RWPE2 (cell line): ENCODE data around the gene LNPEP.
A peak's percentile ranks its signal among the peaks of the same experiment; 100 is the strongest.

ENCODE experiments used
- ATAC-seq: fragments of 200-7000 bp; cut with Tn5 transposase; 3 replicates; pipeline ENCODE4 v1.9.1; 2021; ENCODE audit warnings: low read depth
- DNase-seq: peaks from one replicate; pipeline ENCODE4 v3.0.0-alpha.2; 2020; ENCODE audit warnings: low spot score
- H3K27ac ChIP-seq: fragments of 450-650 bp; 2 replicates; pipeline ENCODE4 v1.5.1; 2017; ENCODE audit warnings: mild to moderate bottlenecking; ENCODE audit not compliant: poor library complexity, severe bottlenecking
- H3K27me3 ChIP-seq: fragments of 250-450 bp; sonication (Bioruptor Pico); 2 replicates; pipeline ENCODE4 v1.5.1; 2021; ENCODE audit warnings: mild to moderate bottlenecking, moderate library complexity; ENCODE audit not compliant: insufficient read depth, poor library complexity, severe bottlenecking
- H3K36me3 ChIP-seq: fragments of 250-450 bp; sonication (Bioruptor Pico); 2 replicates; pipeline ENCODE4 v1.5.1; 2020; ENCODE audit warnings: low read depth, mild to moderate bottlenecking, moderate library complexity
- H3K4me1 ChIP-seq: fragments of 250-450 bp; sonication (Bioruptor Pico); 2 replicates; pipeline ENCODE4 v1.5.1; 2021; ENCODE audit warnings: mild to moderate bottlenecking, moderate library complexity; ENCODE audit not compliant: insufficient read depth, poor library complexity, severe bottlenecking
- H3K4me3 ChIP-seq: fragments of 250-450 bp; sonication (Bioruptor Pico); 2 replicates; pipeline ENCODE4 v1.5.1; 2021; ENCODE audit warnings: mild to moderate bottlenecking, moderate library complexity; ENCODE audit not compliant: severe bottlenecking
- H3K9me3 ChIP-seq: fragments of 250-450 bp; sonication (Bioruptor Pico); 2 replicates; pipeline ENCODE4 v1.5.1; 2021; ENCODE audit warnings: mild to moderate bottlenecking, moderate library complexity; ENCODE audit not compliant: severe bottlenecking
- TF ChIP-seq, protein P1 (sequence below): fragments of 450-650 bp; IDR thresholded peaks from one replicate; pipeline ENCODE4 v1.5.1; 2017; ENCODE audit warnings: mild to moderate bottlenecking, moderate library complexity; ENCODE audit not compliant: poor library complexity, severe bottlenecking

LNPEP gene

DNA sequence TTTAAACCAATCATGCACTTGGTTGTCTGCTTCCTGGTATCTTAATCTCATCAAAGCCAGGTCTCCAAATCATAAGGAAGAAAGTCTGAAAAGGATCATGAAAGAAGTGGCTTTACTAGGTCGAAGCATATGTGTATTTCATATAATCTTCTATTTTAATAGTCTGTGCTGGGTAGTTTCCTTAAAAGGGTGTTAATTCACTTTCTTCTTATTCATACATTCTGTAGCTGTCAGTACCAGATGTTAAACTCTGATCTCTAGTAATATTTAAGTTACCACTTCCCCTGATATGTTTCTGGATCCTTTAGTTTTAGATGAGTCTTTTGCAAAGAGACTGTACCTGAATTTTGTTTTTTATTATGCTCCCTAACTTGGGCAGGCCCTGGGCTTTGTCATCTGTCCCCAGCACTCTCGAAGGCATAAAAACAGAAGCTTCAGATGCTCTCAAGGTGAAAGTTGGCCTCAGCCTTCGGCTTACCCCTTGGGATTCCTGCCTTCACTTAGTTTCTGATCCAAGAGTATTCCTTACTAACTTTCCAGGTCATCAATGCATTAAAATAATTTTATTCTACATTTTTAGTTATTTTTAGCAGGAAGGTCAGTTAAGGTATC, 15.0 kb upstream of the LNPEP start:
- ATAC-seq (no peak), DNase-seq (no peak)
- Histone ChIP-seq H3K27me3 (no peaks in the 10 kb centered on the region), H3K4me3 (no peak overlapping the region), H3K27ac (no peak overlapping the region), H3K4me1 (peaks cover 11% of the 10 kb centered on the region), H3K36me3 (peaks cover under 1% of the 10 kb centered on the region; the same call in 1 of the 2 replicates), H3K9me3 (no peaks in the 10 kb centered on the region)
- TF ChIP-seq, protein P1, sequence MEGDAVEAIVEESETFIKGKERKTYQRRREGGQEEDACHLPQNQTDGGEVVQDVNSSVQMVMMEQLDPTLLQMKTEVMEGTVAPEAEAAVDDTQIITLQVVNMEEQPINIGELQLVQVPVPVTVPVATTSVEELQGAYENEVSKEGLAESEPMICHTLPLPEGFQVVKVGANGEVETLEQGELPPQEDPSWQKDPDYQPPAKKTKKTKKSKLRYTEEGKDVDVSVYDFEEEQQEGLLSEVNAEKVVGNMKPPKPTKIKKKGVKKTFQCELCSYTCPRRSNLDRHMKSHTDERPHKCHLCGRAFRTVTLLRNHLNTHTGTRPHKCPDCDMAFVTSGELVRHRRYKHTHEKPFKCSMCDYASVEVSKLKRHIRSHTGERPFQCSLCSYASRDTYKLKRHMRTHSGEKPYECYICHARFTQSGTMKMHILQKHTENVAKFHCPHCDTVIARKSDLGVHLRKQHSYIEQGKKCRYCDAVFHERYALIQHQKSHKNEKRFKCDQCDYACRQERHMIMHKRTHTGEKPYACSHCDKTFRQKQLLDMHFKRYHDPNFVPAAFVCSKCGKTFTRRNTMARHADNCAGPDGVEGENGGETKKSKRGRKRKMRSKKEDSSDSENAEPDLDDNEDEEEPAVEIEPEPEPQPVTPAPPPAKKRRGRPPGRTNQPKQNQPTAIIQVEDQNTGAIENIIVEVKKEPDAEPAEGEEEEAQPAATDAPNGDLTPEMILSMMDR, result no peak

DNA sequence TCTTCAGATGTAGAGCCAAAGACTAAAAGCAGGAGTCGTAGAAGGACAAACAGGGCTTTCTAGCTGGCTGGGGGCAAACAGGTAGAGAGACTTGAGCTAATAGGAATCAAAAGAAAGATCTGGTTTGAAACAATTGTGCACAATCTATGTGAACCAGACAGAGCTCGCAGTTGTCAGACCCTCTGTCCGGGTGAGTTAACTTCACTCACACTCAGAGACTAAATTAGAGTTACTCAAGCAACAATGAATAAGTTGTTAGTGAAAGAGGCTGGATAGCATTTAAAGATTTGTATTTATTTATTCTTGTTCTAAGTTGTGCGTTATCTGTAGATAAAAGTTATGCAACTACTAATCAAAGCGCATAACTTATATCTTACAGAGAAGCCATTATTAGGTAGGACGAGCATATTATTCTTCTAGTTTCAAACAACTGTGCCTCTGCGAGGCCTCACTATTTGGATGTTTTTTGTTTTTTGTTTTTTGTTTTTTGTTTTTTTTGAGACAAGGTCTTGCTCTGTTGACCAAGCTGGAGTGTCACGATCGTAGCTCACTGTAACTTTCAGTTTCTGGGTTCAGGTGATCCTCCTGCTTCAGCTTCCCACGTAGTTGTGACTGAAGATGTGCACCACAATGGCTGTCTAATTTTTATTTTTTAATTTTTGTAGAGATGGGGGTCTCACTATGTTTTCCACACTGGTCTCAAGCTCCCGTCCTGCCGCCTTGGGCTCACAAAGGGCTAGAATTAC, 13.2 kb upstream of the LNPEP start:
- H3K4me3 ChIP-seq, result no peak overlapping the region
- no peaks in the 10 kb centered on the region for H3K27me3 ChIP-seq
- peaks cover 11% of the 10 kb centered on the region for H3K4me1 ChIP-seq
- no peak overlapping the region for H3K27ac ChIP-seq
- H3K9me3 ChIP-seq, result no peaks in the 10 kb centered on the region
- no peaks in the 10 kb centered on the region for H3K36me3 ChIP-seq
- no peak for ATAC-seq
- no peak for DNase-seq
- TF ChIP-seq, protein P1, result no peak

DNA sequence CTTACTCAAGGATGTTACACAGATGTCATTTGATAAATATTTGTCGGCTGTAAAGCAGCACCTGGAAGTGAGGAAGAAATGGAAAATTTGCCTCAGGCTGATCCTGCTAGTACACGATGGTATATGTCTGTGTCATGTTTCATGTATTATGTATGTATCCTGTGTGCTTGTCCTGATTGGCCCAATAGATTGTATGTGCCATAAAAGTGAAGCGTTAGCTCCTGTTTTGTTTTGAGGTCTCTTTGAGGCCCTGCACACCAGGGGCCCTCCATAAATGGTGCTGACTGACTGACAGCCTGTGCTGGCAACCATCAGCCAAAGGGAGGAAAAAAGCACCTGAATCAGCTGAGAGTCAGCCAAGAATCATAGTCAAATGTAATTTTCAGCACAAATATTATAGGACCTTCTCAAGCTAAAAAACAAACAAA, 11.8 kb upstream of the LNPEP start:
- ATAC-seq, result peak; percentile 75
- TF ChIP-seq, protein P1, result no peak
- H3K4me1 ChIP-seq, result peaks cover 11% of the 10 kb centered on the region
- H3K27ac ChIP-seq, result no peak overlapping the region
- H3K4me3 ChIP-seq, result no peak overlapping the region
- H3K36me3 ChIP-seq, result no peaks in the 10 kb centered on the region
- H3K27me3 ChIP-seq, result no peaks in the 10 kb centered on the region
- DNase-seq, result no peak
- H3K9me3 ChIP-seq, result no peaks in the 10 kb centered on the region

DNA sequence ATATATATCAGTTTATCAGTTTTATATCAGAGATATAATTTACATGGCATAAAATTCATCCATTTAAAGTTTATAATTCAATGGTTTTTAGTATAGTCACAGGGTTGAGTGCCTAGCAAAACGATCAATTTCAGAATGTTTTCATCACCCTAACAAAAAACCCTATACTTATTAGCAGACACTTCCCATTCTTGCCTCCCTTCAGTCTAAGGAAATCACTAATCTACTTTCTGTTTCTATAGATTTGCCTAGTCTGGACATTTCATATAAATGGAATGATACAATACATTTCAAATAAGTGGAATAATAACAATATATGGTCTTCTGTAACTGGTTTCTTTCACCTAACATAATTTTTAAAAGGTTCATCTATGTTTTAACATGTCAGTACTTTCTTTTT, 9.6 kb upstream of the LNPEP start:
- Histone ChIP-seq H3K4me1 (peaks cover 9% of the 10 kb centered on the region), H3K27me3 (no peaks in the 10 kb centered on the region), H3K9me3 (no peaks in the 10 kb centered on the region), H3K4me3 (no peak overlapping the region), H3K36me3 (no peaks in the 10 kb centered on the region), H3K27ac (no peak overlapping the region)
- DNase-seq (no peak), ATAC-seq (no peak)
- TF ChIP-seq, protein P1, result no peak

DNA sequence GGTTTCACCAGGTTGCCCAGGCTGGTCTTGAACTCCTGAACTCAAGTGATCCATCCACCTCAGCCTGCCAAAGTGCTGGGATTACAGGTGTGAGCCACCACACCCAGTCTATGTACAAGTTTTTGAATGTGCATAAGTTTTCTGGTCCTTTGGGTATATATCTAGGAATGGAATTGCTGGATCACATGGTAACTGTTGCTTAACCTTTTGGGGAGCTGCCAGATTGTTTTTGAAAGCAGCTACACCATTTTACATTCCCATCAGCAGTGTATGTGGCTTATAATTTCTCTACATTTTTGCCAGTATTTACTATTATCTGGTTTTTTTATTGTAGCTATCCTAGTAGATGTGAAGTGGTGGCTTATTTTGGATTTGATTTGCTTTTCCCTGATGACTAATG, 8.9 kb upstream of the LNPEP start:
- H3K36me3 ChIP-seq, result no peaks in the 10 kb centered on the region
- no peak for DNase-seq
- H3K27me3 ChIP-seq, result no peaks in the 10 kb centered on the region
- no peak overlapping the region for H3K27ac ChIP-seq
- H3K4me3 ChIP-seq, result no peak overlapping the region
- no peak for ATAC-seq
- H3K9me3 ChIP-seq, result no peaks in the 10 kb centered on the region
- TF ChIP-seq, protein P1, result no peak
- peaks cover 4% of the 10 kb centered on the region for H3K4me1 ChIP-seq
